Esophagus (tissue), 2 donors: ENCODE data around the gene TOR1A. TPM values are rescaled to one million over a fixed set of nuclear protein-coding genes. Genes with fewer than 3 reads are reported as not detected.

Experiments
- H3K27ac ChIP-seq, 2 donors: one replicate each; pipeline ENCODE4 v1.5.1; 2013; ENCODE audit warnings: low read depth in 2 of 2, mild to moderate bottlenecking in 2 of 2, inconsistent platforms in 1 of 2, low read length in 1 of 2, moderate library complexity in 1 of 2
- H3K27me3 ChIP-seq, 2 donors: one replicate each; pipeline ENCODE4 v1.6.1; 2013; ENCODE audit warnings: low read length in 2 of 2, control low read depth in 1 of 2, mild to moderate bottlenecking in 1 of 2; ENCODE audit not compliant: insufficient read depth in 2 of 2, control insufficient read depth in 1 of 2
- H3K36me3 ChIP-seq, 2 donors: one replicate each; pipeline ENCODE4 v1.6.1; 2013; ENCODE audit warnings: low read length in 1 of 2; ENCODE audit not compliant: control insufficient read depth in 2 of 2, insufficient read depth in 2 of 2
- H3K4me1 ChIP-seq, 2 donors: one replicate each; pipeline ENCODE4 v1.6.1; 2013; ENCODE audit warnings: low read length in 1 of 2; ENCODE audit not compliant: control insufficient read depth in 2 of 2, insufficient read depth in 2 of 2
- H3K4me3 ChIP-seq, 2 donors: one replicate each; pipeline ENCODE4 v1.5.1; 2013; ENCODE audit warnings: low read length in 2 of 2, mild to moderate bottlenecking in 2 of 2, low read depth in 1 of 2, moderate library complexity in 1 of 2
- H3K9me3 ChIP-seq, 2 donors: one replicate each; pipeline ENCODE4 v1.6.1; 2013; ENCODE audit warnings: mild to moderate bottlenecking in 2 of 2, low read depth in 1 of 2, low read length in 1 of 2, moderate library complexity in 1 of 2; ENCODE audit not compliant: control insufficient read depth in 2 of 2, insufficient read depth in 1 of 2
- WGBS, 2 donors: extraction: QIAGEN DNeasy Blood & Tissue Kit; methylation state at CpG; one replicate each; pipeline ENCODE4 v1.1.7; 2013; 5-methylcytosine and 5-hydroxymethylcytosine counted together
- polyA plus RNA-seq, 2 donors: library from polyadenylated mRNA; stranded (reverse); fragments of 200-250 nt; gene quantifications; one replicate each; pipeline ENCODE4 v1.2.3, GENCODE V29; 2013
- donor health status: healthy with polysubstance abuse.
- donor health status: Bipolar disorder and iron deficiency.

Gene TOR1A
- polyA plus RNA-seq, 2 donors: 9.8 to 15.8 TPM

GRCh38 chr9:129765764-129766317, 58.1 kb downstream of the TOR1A start:
- 83 to 95% methylated on average over 4 of the region's 4 CpGs for WGBS, 2 donors
- no peaks in the 10 kb centered on the region for H3K36me3 ChIP-seq
- no peaks in the 10 kb centered on the region for H3K27me3 ChIP-seq
- H3K27ac ChIP-seq: no peak overlapping the region
- H3K4me1 ChIP-seq: peaks cover 0 to 5% of the 10 kb centered on the region in 2 donors
- no peaks in the 10 kb centered on the region for H3K9me3 ChIP-seq
- H3K4me3 ChIP-seq: no peak overlapping the region

- Histone ChIP-seq H3K36me3 (no peaks in the 10 kb centered on the region), H3K27ac (peak overlapping the region; percentile 49 to 83), H3K4me3 (no peak overlapping the region), H3K4me1 (peaks cover 0 to 5% of the 10 kb centered on the region in 2 donors), H3K27me3 (no peaks in the 10 kb centered on the region), H3K9me3 (no peaks in the 10 kb centered on the region)
- WGBS, 2 donors: 76 to 77% methylated on average over 13 of the region's 13 CpGs
Observed at GRCh38 chr9:129762985-129763926, 60.7 kb downstream of the TOR1A start.

Other genes starting within 250 kb of the TOR1A start
- gene C9orf50, start 203.0 kb downstream of the TOR1A start, polyA plus RNA-seq: under 1 TPM in 1 of 2 donors, not detected in 1; 0.05 TPM
- gene NTMT1, start 198.0 kb downstream of the TOR1A start, polyA plus RNA-seq: 10 to 100 TPM; 14.2 to 30.6 TPM
- 10 to 100 TPM; 14.4 to 15.1 TPM for gene ASB6, start 182.0 kb downstream of the TOR1A start, polyA plus RNA-seq
- 1 to 10 TPM; 1.7 to 3.6 TPM for gene PRRX2, start 158.5 kb downstream of the TOR1A start, polyA plus RNA-seq
- gene PTGES, start 71.1 kb downstream of the TOR1A start, polyA plus RNA-seq: 10 to 100 TPM in 1 of 2 donors, 1 to 10 TPM in 1; 6.4 to 16.3 TPM
- 1 to 10 TPM; 8.8 to 9.7 TPM for gene TOR1B, start 21.0 kb downstream of the TOR1A start, polyA plus RNA-seq
- gene C9orf78, start 11.1 kb upstream of the TOR1A start, polyA plus RNA-seq: 10 to 100 TPM; 21.9 to 39.5 TPM
- gene USP20, start 11.3 kb upstream of the TOR1A start, polyA plus RNA-seq: 10 to 100 TPM; 15.1 to 20.7 TPM
- gene FNBP1, start 219.1 kb upstream of the TOR1A start, polyA plus RNA-seq: 10 to 100 TPM; 16.1 to 19.1 TPM
- gene GPR107, start 229.8 kb upstream of the TOR1A start, polyA plus RNA-seq: 10 to 100 TPM in 1 of 2 donors, 1 to 10 TPM in 1; 8.6 to 12.2 TPM